HepG2 (cell line): ENCODE data around the gene FIS1. TPM values are rescaled to one million over a fixed set of nuclear protein-coding genes. Genes with fewer than 3 reads are reported as not detected.

Experiments used
- ATF1 ChIP-seq: IDR thresholded peaks from 2 replicates; pipeline ENCODE4 v1.6.1; 2016; ENCODE audit warnings: mild to moderate bottlenecking, control low read depth
- CREB3 ChIP-seq: sonication (generic); formaldehyde crosslinking; IDR thresholded peaks from 2 replicates; pipeline ENCODE4 v1.5.0; 2020; ENCODE audit warnings: missing genetic modification reagents
- EEA1 ChIP-seq: sonication (generic); formaldehyde crosslinking; IDR thresholded peaks from 2 replicates; pipeline ENCODE4 v1.5.1; 2020; ENCODE audit warnings: mild to moderate bottlenecking, missing genetic modification reagents, borderline replicate concordance
- FOSL1 ChIP-seq: sonication (generic); formaldehyde crosslinking; IDR thresholded peaks from 2 replicates; pipeline ENCODE4 v1.9.0; 2021; ENCODE audit warnings: missing genetic modification reagents, borderline replicate concordance
- FOXM1 ChIP-seq: sonication (generic); formaldehyde crosslinking; IDR thresholded peaks from 2 replicates; pipeline ENCODE4 v1.5.0; 2020; ENCODE audit warnings: missing genetic modification reagents
- GTF2F1 ChIP-seq: fragments of 150-350 bp; IDR thresholded peaks from 2 replicates; pipeline ENCODE4 v1.6.1; 2014; ENCODE audit warnings: low read length
- MED1 ChIP-seq: sonication (generic); formaldehyde crosslinking; IDR thresholded peaks from 2 replicates; pipeline ENCODE4 v1.4.0; 2020; ENCODE audit warnings: missing genetic modification reagents
- POGZ ChIP-seq: sonication (generic); formaldehyde crosslinking; IDR thresholded peaks from 2 replicates; pipeline ENCODE4 v1.4.0; 2020; ENCODE audit warnings: mild to moderate bottlenecking, missing genetic modification reagents
- REPIN1 ChIP-seq: sonication (generic); formaldehyde crosslinking; IDR thresholded peaks from 2 replicates; pipeline ENCODE4 v1.8.0; 2022; ENCODE audit warnings: missing genetic modification reagents, low read depth, mild to moderate bottlenecking, borderline replicate concordance
- RNF219 ChIP-seq: sonication (generic); formaldehyde crosslinking; IDR thresholded peaks from 2 replicates; pipeline ENCODE4 v1.5.0; 2020; ENCODE audit warnings: mild to moderate bottlenecking, missing genetic modification reagents
- TSC22D2 ChIP-seq: sonication (generic); formaldehyde crosslinking; IDR thresholded peaks from 2 replicates; pipeline ENCODE4 v1.5.1; 2020; ENCODE audit warnings: missing genetic modification reagents, mild to moderate bottlenecking, borderline replicate concordance
- ZBTB14 ChIP-seq: sonication (generic); formaldehyde crosslinking; IDR thresholded peaks from 2 replicates; pipeline ENCODE4 v1.4.0; 2020; ENCODE audit warnings: missing genetic modification reagents
- ZC3H13 ChIP-seq: sonication (generic); formaldehyde crosslinking; IDR thresholded peaks from 2 replicates; pipeline ENCODE4 v1.8.1; 2023; ENCODE audit warnings: mild to moderate bottlenecking, missing genetic modification reagents, moderate library complexity
- ZMYM3 ChIP-seq: sonication (generic); formaldehyde crosslinking; IDR thresholded peaks from 2 replicates; pipeline ENCODE4 v1.5.1; 2020; ENCODE audit warnings: mild to moderate bottlenecking, missing genetic modification reagents
- ZNF143 ChIP-seq: sonication (generic); formaldehyde crosslinking; IDR thresholded peaks from 2 replicates; pipeline ENCODE4 v1.4.0; 2020; ENCODE audit warnings: missing genetic modification reagents
- ZNF441 ChIP-seq: sonication (generic); formaldehyde crosslinking; IDR thresholded peaks from 2 replicates; pipeline ENCODE4 v1.7.0; 2021; ENCODE audit warnings: missing genetic modification reagents, borderline replicate concordance
- ZNF781 ChIP-seq: sonication (generic); formaldehyde crosslinking; IDR thresholded peaks from 2 replicates; pipeline ENCODE4 v1.5.1; 2020; ENCODE audit warnings: borderline replicate concordance, mild to moderate bottlenecking, missing genetic modification reagents; ENCODE audit errors: not compliant biosample characterization
- ZSCAN20 ChIP-seq: sonication (generic); formaldehyde crosslinking; IDR thresholded peaks from 2 replicates; pipeline ENCODE4 v1.4.0; 2020; ENCODE audit warnings: missing genetic modification reagents, mild to moderate bottlenecking, borderline replicate concordance
- polyA plus RNA-seq, 8 experiments: library from polyadenylated mRNA; depleted of rRNA in 3 of 8; stranded (reverse) in 7 of 8; unstranded in 1 of 8; fragments of >200 nt; fragmentation: Illumina TruSeq in 4 of 8; extraction: Trizol in 4 of 8; gene quantifications; 2 replicates each; pipeline versions ENCODE4 v1.2.1 to v1.2.3, GENCODE V29; 2011 to 2016; ENCODE audit warnings: low read depth in 4 of 8, missing spikeins in 1 of 8, mixed read lengths in 1 of 8; ENCODE audit not compliant: insufficient read depth in 1 of 8
- total RNA-seq, 5 experiments: library from RNA; depleted of rRNA; stranded (reverse); fragments of >200 nt; fragmentation: Illumina TruSeq; extraction: Trizol; gene quantifications; 2 replicates each; pipeline ENCODE4 v1.2.3, GENCODE V29; 2016; ENCODE audit warnings: low read depth in 1 of 5
- TF ChIP-seq, protein P1 (sequence below): sonication (generic); formaldehyde crosslinking; IDR thresholded peaks from 2 replicates; pipeline ENCODE4 v1.5.1; 2020; ENCODE audit warnings: mild to moderate bottlenecking, missing genetic modification reagents

FIS1 gene
- total and polyA plus RNA-seq, 2 of the 13 experiments (the other 11 are each of a cell fraction or from before 2014, with no cell fraction given) = 97.5 to 101 TPM

DNA sequence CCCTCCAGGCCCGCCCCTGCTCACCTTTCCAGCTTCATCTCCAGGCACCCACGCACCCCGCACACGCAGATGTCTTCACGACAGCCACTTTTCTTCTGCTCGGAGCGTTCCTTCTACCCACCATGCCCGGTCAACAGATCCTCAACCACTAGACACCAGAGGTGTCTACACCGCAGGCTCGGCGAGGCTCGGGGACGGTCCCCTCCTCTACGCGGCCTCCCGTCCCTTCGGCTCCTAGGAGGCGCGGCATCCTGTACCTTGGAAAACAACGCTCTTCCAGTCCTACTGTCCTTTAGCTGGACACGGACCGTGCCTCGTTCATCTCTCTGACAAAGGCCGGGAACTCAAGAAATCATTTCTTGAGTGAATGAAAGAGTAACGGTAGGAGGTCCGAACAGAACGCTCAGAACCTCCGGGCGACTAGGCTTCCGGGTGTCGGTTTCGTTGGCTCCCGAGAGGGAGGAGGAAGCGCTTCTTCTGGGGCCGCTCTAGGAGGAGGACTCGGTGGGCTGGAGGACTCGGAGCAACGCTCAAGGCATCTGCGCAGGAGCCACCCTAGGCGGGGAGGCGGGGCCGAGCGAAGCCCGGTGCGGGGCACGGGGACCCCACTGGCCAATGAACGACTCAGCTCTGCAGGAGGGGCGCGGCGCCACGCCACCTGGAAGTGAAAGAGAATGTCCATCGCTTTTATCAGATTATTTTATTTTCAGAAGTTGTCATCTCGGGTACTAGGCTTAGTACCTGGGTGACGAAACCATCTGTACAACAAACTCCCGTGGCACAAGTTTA is 7.2 kb upstream of the FIS1 start (continued):
- no peak for TF ChIP-seq ZBTB14 (CRISPR knock-in tag)
- no peak for TF ChIP-seq EEA1
- TF ChIP-seq FOSL1 (CRISPR knock-in tag) = no peak
- TF ChIP-seq ZSCAN20 (CRISPR knock-in tag) = peak; percentile 93
- TF ChIP-seq CREB3 (CRISPR knock-in tag) = peak; percentile 17; the same call in 1 of the 2 replicates
- 0 out of 2 replicates have a peak, but pooled peaks have one; percentile 43 for TF ChIP-seq ZC3H13 (CRISPR knock-in tag)
- TF ChIP-seq ZNF441 (CRISPR knock-in tag) = no peak
- TF ChIP-seq REPIN1 (CRISPR knock-in tag) = peak; percentile 75; the same call in 1 of the 2 replicates
- 0 out of 2 replicates have a peak, but pooled peaks have one; percentile 38 for TF ChIP-seq RNF219 (CRISPR knock-in tag)
- TF ChIP-seq, protein P1, sequence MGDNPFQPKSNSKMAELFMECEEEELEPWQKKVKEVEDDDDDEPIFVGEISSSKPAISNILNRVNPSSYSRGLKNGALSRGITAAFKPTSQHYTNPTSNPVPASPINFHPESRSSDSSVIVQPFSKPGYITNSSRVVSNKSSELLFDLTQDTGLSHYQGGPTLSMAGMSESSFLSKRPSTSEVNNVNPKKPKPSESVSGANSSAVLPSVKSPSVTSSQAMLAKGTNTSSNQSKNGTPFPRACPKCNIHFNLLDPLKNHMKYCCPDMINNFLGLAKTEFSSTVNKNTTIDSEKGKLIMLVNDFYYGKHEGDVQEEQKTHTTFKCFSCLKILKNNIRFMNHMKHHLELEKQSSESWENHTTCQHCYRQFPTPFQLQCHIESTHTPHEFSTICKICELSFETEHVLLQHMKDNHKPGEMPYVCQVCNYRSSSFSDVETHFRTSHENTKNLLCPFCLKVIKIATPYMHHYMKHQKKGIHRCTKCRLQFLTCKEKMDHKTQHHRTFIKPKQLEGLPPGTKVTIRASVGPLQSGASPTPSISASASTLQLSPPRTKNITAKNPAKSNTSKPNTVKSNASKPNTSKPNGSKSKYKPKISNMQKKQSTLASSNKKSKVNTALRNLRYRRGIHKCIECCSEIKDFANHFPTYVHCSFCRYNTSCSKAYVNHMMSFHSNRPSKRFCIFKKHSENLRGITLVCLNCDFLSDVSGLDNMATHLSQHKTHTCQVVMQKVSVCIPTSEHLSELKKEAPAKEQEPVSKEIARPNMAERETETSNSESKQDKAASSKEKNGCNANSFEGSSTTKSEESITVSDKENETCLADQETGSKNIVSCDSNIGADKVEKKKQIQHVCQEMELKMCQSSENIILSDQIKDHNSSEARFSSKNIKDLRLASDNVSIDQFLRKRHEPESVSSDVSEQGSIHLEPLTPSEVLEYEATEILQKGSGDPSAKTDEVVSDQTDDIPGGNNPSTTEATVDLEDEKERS (CRISPR knock-in tag) = peak; percentile 49; the same call in 1 of the 2 replicates
- TF ChIP-seq ZMYM3 (CRISPR knock-in tag) = 0 out of 2 replicates have a peak, but pooled peaks have one; percentile 17
- no peak for TF ChIP-seq FOXM1 (CRISPR knock-in tag)
- TF ChIP-seq ATF1 = peak; percentile 70
- 0 out of 2 replicates have a peak, but pooled peaks have one; percentile 16 for TF ChIP-seq POGZ (CRISPR knock-in tag)
- peak; percentile 66 for TF ChIP-seq MED1 (CRISPR knock-in tag)
- TF ChIP-seq ZNF781 (CRISPR knock-in tag) = peak; percentile 45
- TF ChIP-seq TSC22D2 (CRISPR knock-in tag) = no peak
- no peak for TF ChIP-seq GTF2F1
- TF ChIP-seq ZNF143 (CRISPR knock-in tag) = peak; percentile 52; the same call in 1 of the 2 replicates
